Spleen (tissue), 11 donors: ENCODE results near the gene ZFAND4. TPM values are rescaled to one million over a fixed set of nuclear protein-coding genes. Genes with fewer than 3 reads are reported as not detected.

Experiments used
- DNase-seq: peaks from one replicate; pipeline ENCODE4 v3.0.0-alpha.2; 2020
- H3K27ac ChIP-seq, 8 donors: fragments of 200-600 bp; sonication (generic) in 7 of 8; 1 replicate in 4 of 8; 2 replicates in 4 of 8; pipeline versions ENCODE4 v1.5.0 to v1.8.0; 2016 to 2021; ENCODE audit warnings: inconsistent platforms in 4 of 8, mild to moderate bottlenecking in 4 of 8, moderate library complexity in 1 of 8
- H3K27me3 ChIP-seq, 7 donors: fragments of 200-600 bp; sonication (generic) in 6 of 7; replicated peaks in 1 of 7; 1 replicate in 4 of 7; 2 replicates in 3 of 7; pipeline versions ENCODE4 v1.5.0 to v1.8.0; 2016 to 2021; ENCODE audit warnings: inconsistent platforms in 3 of 7, mild to moderate bottlenecking in 1 of 7
- H3K36me3 ChIP-seq, 6 donors: fragments of 200-600 bp; sonication (generic) in 5 of 6; 1 replicate in 4 of 6; 2 replicates in 2 of 6; pipeline versions ENCODE4 v1.5.0 to v1.8.0; 2016 to 2021; ENCODE audit warnings: inconsistent platforms in 2 of 6
- H3K4me1 ChIP-seq, 6 donors: fragments of 200-600 bp; sonication (generic) in 5 of 6; 1 replicate in 3 of 6; 2 replicates in 3 of 6; pipeline versions ENCODE4 v1.5.0 to v1.8.0; 2016 to 2021; ENCODE audit warnings: inconsistent platforms in 3 of 6
- H3K4me3 ChIP-seq, 8 donors: fragments of 200-600 bp; sonication (generic) in 7 of 8; 1 replicate in 4 of 8; 2 replicates in 4 of 8; pipeline versions ENCODE4 v1.5.0 to v1.8.0; 2016 to 2021; ENCODE audit warnings: inconsistent platforms in 4 of 8, mild to moderate bottlenecking in 4 of 8, moderate library complexity in 2 of 8
- H3K9me3 ChIP-seq, 8 donors: fragments of 200-600 bp; sonication (generic) in 7 of 8; 1 replicate in 4 of 8; 2 replicates in 4 of 8; pipeline versions ENCODE4 v1.5.0 to v1.8.0; 2016 to 2021; ENCODE audit warnings: inconsistent platforms in 4 of 8
- POLR2A ChIP-seq, 3 donors: fragments of 450-650 bp; IDR thresholded peaks; one replicate each; pipeline ENCODE4 v1.5.1; 2017; ENCODE audit warnings: antibody characterized with exemption in 3 of 3, mild to moderate bottlenecking in 1 of 3
- POLR2AphosphoS5 ChIP-seq, 3 donors: sonication (generic); formaldehyde crosslinking; IDR thresholded peaks; one replicate each; pipeline ENCODE4 v1.5.1; 2017; ENCODE audit warnings: antibody characterized with exemption in 3 of 3
- WGBS, 5 donors: extraction: QIAGEN DNeasy Blood & Tissue Kit in 3 of 5; methylation state at CpG; one replicate each; pipeline versions ENCODE4 v1.1.5 to v1.1.7; 2013 to 2018; 5-methylcytosine and 5-hydroxymethylcytosine counted together
- intact Hi-C: fragments of 100-400 bp; cut with DNase I; formaldehyde crosslinking; loops from one replicate; pipeline ENCODE4 v1.15.0; 2023; ENCODE audit warnings: low total_unique reads
- polyA plus RNA-seq, 3 donors: library from polyadenylated mRNA; stranded (reverse); fragments of 200-250 nt; gene quantifications; one replicate each; pipeline ENCODE4 v1.2.1, GENCODE V29; 2013
- total RNA-seq, 7 donors: library from RNA; depleted of rRNA in 3 of 7; stranded (reverse); fragments of >200 nt in 3 of 7; fragmentation: NEBNext Ultra II Directional in 4 of 7; extraction: Animal tissue kit (Norgen Biotek cat#: 25700) in 4 of 7; gene quantifications; one replicate each; pipeline versions ENCODE4 v1.1.0 to v1.2.1, GENCODE V29; 2016 to 2021
- TF ChIP-seq, protein P1 (sequence below), 11 experiments: fragments of 200-600 bp in 7 of 11; fragments of 450-650 bp in 4 of 11; sonication (generic) in 4 of 11; IDR thresholded peaks in 8 of 11; conservative IDR thresholded peaks in 3 of 11; 1 replicate in 7 of 11; 2 replicates in 4 of 11; pipeline versions ENCODE4 v1.4.0 to v1.8.0; 2016 to 2021; ENCODE audit warnings: antibody characterized with exemption in 11 of 11, inconsistent platforms in 4 of 11, mild to moderate bottlenecking in 1 of 11
- donor health status: healthy with polysubstance abuse.
- donor health status: DM: no; HTN: no; CAD: no; lungs with moderate emphysema.
- donor health status: DM: no; HTN: no; CAD: no.
- donor health status: Bipolar disorder and iron deficiency.
- donor health status: healthy.
- donor health status: DM: no; HTN: no; CAD: no.
- donor health status: DM: yes; HTN: yes; CAD: no.

ZFAND4 gene
- total and polyA plus RNA-seq, 10 donors, result 3.6 to 27.7 (median 18.4) TPM

DNA sequence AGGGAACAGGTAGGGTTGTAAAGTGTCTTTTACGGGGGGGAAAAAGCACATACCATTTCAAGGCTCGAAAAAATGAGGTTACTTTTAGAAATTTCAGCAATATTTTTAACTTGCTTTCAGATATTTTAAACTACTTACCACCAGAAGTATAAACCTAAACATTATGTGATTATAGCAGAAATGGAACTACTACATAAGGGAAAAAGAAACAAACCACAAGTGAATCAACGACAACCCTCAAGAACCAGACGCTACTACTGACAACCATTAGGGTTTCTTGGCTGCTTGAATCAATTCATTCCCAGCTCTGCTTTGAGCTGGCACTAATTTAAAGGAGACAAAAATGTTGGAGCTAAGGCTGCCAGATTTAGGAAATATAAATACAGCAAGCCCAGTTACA is 80.1 kb downstream of the ZFAND4 start:
- H3K4me1 ChIP-seq, result peaks cover 19 to 41% (median 31%) of the 10 kb centered on the region in 6 donors
- TF ChIP-seq, protein P1, sequence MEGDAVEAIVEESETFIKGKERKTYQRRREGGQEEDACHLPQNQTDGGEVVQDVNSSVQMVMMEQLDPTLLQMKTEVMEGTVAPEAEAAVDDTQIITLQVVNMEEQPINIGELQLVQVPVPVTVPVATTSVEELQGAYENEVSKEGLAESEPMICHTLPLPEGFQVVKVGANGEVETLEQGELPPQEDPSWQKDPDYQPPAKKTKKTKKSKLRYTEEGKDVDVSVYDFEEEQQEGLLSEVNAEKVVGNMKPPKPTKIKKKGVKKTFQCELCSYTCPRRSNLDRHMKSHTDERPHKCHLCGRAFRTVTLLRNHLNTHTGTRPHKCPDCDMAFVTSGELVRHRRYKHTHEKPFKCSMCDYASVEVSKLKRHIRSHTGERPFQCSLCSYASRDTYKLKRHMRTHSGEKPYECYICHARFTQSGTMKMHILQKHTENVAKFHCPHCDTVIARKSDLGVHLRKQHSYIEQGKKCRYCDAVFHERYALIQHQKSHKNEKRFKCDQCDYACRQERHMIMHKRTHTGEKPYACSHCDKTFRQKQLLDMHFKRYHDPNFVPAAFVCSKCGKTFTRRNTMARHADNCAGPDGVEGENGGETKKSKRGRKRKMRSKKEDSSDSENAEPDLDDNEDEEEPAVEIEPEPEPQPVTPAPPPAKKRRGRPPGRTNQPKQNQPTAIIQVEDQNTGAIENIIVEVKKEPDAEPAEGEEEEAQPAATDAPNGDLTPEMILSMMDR (IDR thresholded peaks at IDR 0.05 in 8 of 11, conservative IDR thresholded peaks at IDR 0.05 in 3 of 11), result no peak
- TF ChIP-seq POLR2A (IDR thresholded peaks at IDR 0.05) (no peak), POLR2AphosphoS5 (IDR thresholded peaks at IDR 0.05) (no peak)
- peak overlapping the region in 3 of 8 donors; percentile 77 to 92 (median 89) for H3K4me3 ChIP-seq
- H3K27me3 ChIP-seq, result peaks cover 0 to 3% (median 0%) of the 10 kb centered on the region in 7 donors
- 32 to 49% (median 46%) methylated on average over 4 of the region's 4 CpGs for WGBS, 5 donors
- H3K27ac ChIP-seq, result peak overlapping the region in 1 of 8 donors; percentile 92
- DNase-seq, result no peak
- peaks cover 0 to 16% (median 0%) of the 10 kb centered on the region in 6 donors for H3K36me3 ChIP-seq
- peaks cover 0 to 9% (median 2%) of the 10 kb centered on the region in 8 donors for H3K9me3 ChIP-seq
- intact Hi-C loops, result loop anchor here (10.0 kb wide), 1 partner anchor 128 kb away; no protein-coding TSS in a partner anchor

DNA sequence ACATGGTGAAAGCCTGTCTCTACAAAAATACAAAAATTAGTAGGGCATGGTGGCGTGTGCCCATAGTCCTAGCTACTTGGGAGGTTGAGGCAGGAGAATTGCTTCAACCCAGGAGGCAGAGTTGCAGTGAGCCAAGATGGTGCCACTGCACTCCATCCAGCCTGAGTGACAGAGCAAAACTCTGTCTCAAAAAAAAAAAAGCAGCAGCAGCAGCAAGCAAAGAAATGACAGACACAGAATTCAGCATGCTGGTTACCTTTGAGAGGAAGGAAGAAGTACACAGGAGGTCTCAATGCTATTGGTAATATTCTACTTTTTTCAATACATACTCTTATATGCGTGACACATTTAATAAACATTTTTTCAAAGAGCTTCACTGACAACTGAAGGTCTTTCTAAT is 81.3 kb downstream of the ZFAND4 start:
- no peak for TF ChIP-seq POLR2A (IDR thresholded peaks at IDR 0.05)
- no peak for TF ChIP-seq POLR2AphosphoS5 (IDR thresholded peaks at IDR 0.05)
- TF ChIP-seq, protein P1 (IDR thresholded peaks at IDR 0.05 in 8 of 11, conservative IDR thresholded peaks at IDR 0.05 in 3 of 11), result no peak
- Histone ChIP-seq H3K4me3 (no peak overlapping the region), H3K27ac (no peak overlapping the region), H3K27me3 (no peaks in the 10 kb centered on the region), H3K4me1 (peaks cover 19 to 41% (median 31%) of the 10 kb centered on the region in 6 donors), H3K9me3 (peaks cover 0 to 18% (median 9%) of the 10 kb centered on the region in 8 donors), H3K36me3 (peaks cover 0 to 21% (median 0%) of the 10 kb centered on the region in 6 donors)
- no peak for DNase-seq
- 86 to 97% (median 93%) methylated on average over 2 of the region's 2 CpGs for WGBS, 5 donors
- intact Hi-C loops, result loop anchor here (10.0 kb wide), 1 partner anchor 126 kb away; no protein-coding TSS in a partner anchor

DNA sequence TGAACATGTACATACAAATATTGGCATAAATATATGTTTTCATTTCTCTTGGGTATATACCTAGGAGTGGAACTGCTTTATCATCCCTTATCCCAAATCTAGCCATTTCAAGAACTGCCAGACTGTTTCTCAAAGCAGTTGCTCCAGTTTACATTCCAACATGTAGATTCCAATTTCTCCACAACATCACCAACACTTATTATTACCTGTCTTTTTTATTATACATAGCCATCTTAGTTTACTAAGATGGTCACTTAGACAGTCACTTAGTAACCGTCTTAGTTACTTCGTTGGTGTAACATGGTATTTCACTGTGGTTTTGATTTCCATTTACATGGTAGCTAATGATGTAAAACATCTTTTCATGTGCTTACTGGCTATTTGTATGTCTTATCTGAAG is 82.7 kb downstream of the ZFAND4 start:
- H3K27me3 ChIP-seq, result no peaks in the 10 kb centered on the region
- TF ChIP-seq, protein P1 (IDR thresholded peaks at IDR 0.05 in 8 of 11, conservative IDR thresholded peaks at IDR 0.05 in 3 of 11), result no peak
- TF ChIP-seq POLR2A (IDR thresholded peaks at IDR 0.05) (no peak), POLR2AphosphoS5 (IDR thresholded peaks at IDR 0.05) (no peak)
- no peak for DNase-seq
- peaks cover 15 to 35% (median 27%) of the 10 kb centered on the region in 6 donors for H3K4me1 ChIP-seq
- H3K27ac ChIP-seq, result no peak overlapping the region
- no peak overlapping the region for H3K4me3 ChIP-seq
- H3K9me3 ChIP-seq, result peaks cover 0 to 28% (median 13%) of the 10 kb centered on the region in 8 donors
- H3K36me3 ChIP-seq, result peaks cover 0 to 24% (median 0%) of the 10 kb centered on the region in 6 donors
- intact Hi-C loops, result loop anchor here (10.0 kb wide), 1 partner anchor 125 kb away; no protein-coding TSS in a partner anchor
- WGBS, 5 donors, result 90 to 99% (median 97%) methylated on average over 2 of the region's 2 CpGs

DNA sequence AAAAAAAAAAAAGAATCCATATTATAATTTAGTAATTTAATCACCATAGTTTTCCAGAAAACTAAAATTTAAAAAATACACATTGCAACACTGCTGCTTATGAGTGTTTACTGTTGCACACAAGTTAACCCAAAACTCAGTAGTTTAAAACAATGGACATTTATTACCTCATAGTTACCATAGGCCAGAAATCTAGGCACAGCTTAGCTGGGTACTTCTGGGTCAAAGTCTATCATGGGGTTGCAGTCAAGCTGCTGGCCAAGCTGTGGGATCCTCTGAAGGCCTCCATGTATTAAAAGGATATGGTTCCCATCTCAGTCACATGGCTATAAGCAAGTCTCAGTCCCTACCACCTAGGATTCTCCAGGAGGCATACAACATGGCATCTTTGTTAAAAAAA is 83.6 kb downstream of the ZFAND4 start:
- no peak for DNase-seq
- Histone ChIP-seq H3K4me3 (no peak overlapping the region), H3K27me3 (no peaks in the 10 kb centered on the region), H3K27ac (no peak overlapping the region), H3K9me3 (peaks cover 0 to 35% (median 20%) of the 10 kb centered on the region in 8 donors), H3K36me3 (peaks cover 0 to 24% (median 0%) of the 10 kb centered on the region in 6 donors), H3K4me1 (peaks cover 15 to 31% (median 24%) of the 10 kb centered on the region in 6 donors)
- no peak for TF ChIP-seq POLR2A (IDR thresholded peaks at IDR 0.05)
- TF ChIP-seq, protein P1 (IDR thresholded peaks at IDR 0.05 in 8 of 11, conservative IDR thresholded peaks at IDR 0.05 in 3 of 11), result no peak
- no peak for TF ChIP-seq POLR2AphosphoS5 (IDR thresholded peaks at IDR 0.05)
- intact Hi-C loops, result no loop called here
